Measurements from ENCODE around the gene HPGDS. TPM values are rescaled to one million over a fixed set of nuclear protein-coding genes. Genes with fewer than 3 reads are reported as not detected.

The HPGDS gene
- total and polyA plus RNA-seq, 11 donors = 0.26 to 6.2 (median 0.96) TPM

DNA sequence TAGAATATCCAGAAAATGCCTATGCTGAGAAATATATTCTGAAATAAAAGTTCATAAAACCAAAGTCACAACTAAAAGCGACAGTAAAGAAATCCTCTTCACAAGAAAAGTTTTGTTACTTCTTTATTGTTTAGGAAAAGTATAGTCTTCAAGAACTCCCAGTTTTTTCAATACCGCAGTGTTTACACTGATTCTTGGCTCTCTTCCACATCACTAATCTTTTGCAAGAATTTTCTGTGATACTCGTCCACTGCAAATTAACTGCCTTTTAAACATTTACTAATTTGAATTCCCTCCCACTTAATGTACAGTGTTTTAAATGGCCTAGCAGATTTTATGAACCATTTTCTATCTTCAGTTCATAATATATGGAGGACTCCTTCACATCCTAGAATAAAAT lies 65.1 kb downstream of the HPGDS start:
- Histone ChIP-seq H3K27ac (no peak overlapping the region), H3K9me3 (no peaks in the 10 kb centered on the region), H3K4me1 (no peaks in the 10 kb centered on the region), H3K27me3 (no peaks in the 10 kb centered on the region), H3K4me3 (no peak overlapping the region), H3K36me3 (peaks cover 0 to 98% (median 95%) of the 10 kb centered on the region in 9 donors)
- ATAC-seq (no peak), DNase-seq (no peak)
- intact Hi-C loops (cut with DNase I) = no loop called here
- TF ChIP-seq, protein P1, sequence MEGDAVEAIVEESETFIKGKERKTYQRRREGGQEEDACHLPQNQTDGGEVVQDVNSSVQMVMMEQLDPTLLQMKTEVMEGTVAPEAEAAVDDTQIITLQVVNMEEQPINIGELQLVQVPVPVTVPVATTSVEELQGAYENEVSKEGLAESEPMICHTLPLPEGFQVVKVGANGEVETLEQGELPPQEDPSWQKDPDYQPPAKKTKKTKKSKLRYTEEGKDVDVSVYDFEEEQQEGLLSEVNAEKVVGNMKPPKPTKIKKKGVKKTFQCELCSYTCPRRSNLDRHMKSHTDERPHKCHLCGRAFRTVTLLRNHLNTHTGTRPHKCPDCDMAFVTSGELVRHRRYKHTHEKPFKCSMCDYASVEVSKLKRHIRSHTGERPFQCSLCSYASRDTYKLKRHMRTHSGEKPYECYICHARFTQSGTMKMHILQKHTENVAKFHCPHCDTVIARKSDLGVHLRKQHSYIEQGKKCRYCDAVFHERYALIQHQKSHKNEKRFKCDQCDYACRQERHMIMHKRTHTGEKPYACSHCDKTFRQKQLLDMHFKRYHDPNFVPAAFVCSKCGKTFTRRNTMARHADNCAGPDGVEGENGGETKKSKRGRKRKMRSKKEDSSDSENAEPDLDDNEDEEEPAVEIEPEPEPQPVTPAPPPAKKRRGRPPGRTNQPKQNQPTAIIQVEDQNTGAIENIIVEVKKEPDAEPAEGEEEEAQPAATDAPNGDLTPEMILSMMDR (IDR thresholded peaks at IDR 0.05) = no peak
- TF ChIP-seq POLR2A (IDR thresholded peaks at IDR 0.05) = no peak
- WGBS, 4 donors = 74 to 86% (median 80%) methylated on average over 3 of the region's 3 CpGs

DNA sequence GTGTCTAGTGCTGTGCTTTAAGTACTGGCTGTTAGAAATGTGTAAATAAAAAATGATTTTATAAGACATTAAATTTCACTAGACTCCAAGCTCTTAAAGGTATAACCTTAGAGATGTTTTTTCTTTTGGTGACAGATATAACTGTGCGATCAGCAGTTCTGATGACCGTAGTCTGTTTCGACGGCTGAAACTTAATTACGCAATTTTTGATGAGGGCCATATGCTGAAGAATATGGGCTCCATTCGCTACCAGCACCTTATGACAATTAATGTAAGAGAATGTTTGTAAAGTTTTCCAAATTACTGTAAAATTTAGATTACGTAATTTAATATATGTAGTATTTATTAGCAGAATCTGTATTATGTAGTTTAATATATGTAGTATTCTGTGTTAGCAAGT lies 66.4 kb downstream of the HPGDS start:
- no peak for TF ChIP-seq POLR2A (IDR thresholded peaks at IDR 0.05)
- TF ChIP-seq, protein P1 (IDR thresholded peaks at IDR 0.05) = no peak
- no peak for ATAC-seq
- H3K9me3 ChIP-seq = no peaks in the 10 kb centered on the region
- no peaks in the 10 kb centered on the region for H3K27me3 ChIP-seq
- H3K4me1 ChIP-seq = no peaks in the 10 kb centered on the region
- no peak for DNase-seq
- H3K27ac ChIP-seq = no peak overlapping the region
- intact Hi-C loops (cut with DNase I) = no loop called here
- H3K36me3 ChIP-seq = peaks cover 0 to 100% (median 98%) of the 10 kb centered on the region in 9 donors
- no peak overlapping the region for H3K4me3 ChIP-seq
- 96 to 98% (median 96%) methylated on average over 7 of the region's 7 CpGs for WGBS, 4 donors

DNA sequence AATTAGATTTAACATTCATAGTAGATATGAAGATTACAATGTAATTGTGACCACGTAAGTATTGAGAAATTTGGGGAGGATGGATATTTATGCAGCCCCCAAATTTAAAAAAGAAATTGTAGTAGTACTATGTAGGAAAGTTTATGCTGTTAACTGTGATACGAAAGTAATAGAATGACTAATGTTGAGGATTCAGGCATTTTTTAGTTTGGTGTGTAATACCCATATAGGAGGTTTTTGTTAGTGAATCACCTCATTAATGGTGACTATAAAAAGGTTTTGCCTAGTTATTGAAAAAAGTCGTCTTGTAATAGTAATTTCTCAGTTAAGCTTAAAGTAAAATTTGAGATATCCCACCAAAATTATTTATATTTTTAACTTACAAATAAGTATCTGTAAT lies 67.7 kb downstream of the HPGDS start:
- DNase-seq (no peak), ATAC-seq (no peak)
- TF ChIP-seq POLR2A (IDR thresholded peaks at IDR 0.05) = no peak
- TF ChIP-seq, protein P1 (IDR thresholded peaks at IDR 0.05) = no peak
- Histone ChIP-seq H3K36me3 (peaks cover 0 to 100% (median 95%) of the 10 kb centered on the region in 9 donors), H3K9me3 (no peaks in the 10 kb centered on the region), H3K27me3 (no peaks in the 10 kb centered on the region), H3K4me1 (no peaks in the 10 kb centered on the region), H3K4me3 (no peak overlapping the region), H3K27ac (no peak overlapping the region)
- intact Hi-C loops (cut with DNase I) = no loop called here
- 95 to 99% (median 97%) methylated on average over 3 of the region's 3 CpGs for WGBS, 4 donors

DNA sequence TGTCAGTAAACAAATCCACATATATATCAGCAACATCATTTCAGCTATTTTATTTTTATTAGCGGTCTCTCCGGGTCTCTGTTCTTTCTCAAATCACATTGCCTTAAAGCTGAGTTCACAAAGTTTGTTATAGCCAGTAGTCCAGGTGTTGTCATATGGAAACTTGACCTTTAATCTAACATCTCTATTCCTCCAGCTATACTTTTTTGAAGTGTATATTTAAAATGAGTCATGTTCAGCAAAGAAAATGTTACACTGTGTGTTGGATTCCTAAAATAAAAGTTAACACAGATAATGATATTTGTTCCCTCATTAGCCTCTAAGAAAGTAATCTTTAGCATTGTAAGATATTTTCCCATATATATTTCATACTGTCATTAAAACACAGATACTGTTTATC lies 71.4 kb downstream of the HPGDS start:
- Histone ChIP-seq H3K4me1 (no peaks in the 10 kb centered on the region), H3K9me3 (no peaks in the 10 kb centered on the region), H3K27ac (no peak overlapping the region), H3K4me3 (no peak overlapping the region), H3K27me3 (no peaks in the 10 kb centered on the region), H3K36me3 (peaks cover 0 to 89% (median 80%) of the 10 kb centered on the region in 9 donors)
- DNase-seq (no peak), ATAC-seq (no peak)
- 43 to 98% (median 75%) methylated on average over 2 of the region's 2 CpGs for whole genome bisulfite sequencing, 4 donors
- TF ChIP-seq POLR2A (IDR thresholded peaks at IDR 0.05) = no peak
- TF ChIP-seq, protein P1 (IDR thresholded peaks at IDR 0.05) = no peak
- intact Hi-C loops (cut with DNase I) = no loop called here

Measured in heart left ventricle (tissue), 16 donors.